Islet precursor cell (in vitro differentiated cells): ENCODE data around the gene PYGM.
"Not testable (repeated sequence)": the region's sequence is repeated elsewhere in the genome, so short reads cannot be mapped to it uniquely, and the experiment has no call there.

Experiments
- DNase-seq: peaks from one replicate; pipeline ENCODE4 v3.0.0-alpha.2; 2018

PYGM gene

DNA sequence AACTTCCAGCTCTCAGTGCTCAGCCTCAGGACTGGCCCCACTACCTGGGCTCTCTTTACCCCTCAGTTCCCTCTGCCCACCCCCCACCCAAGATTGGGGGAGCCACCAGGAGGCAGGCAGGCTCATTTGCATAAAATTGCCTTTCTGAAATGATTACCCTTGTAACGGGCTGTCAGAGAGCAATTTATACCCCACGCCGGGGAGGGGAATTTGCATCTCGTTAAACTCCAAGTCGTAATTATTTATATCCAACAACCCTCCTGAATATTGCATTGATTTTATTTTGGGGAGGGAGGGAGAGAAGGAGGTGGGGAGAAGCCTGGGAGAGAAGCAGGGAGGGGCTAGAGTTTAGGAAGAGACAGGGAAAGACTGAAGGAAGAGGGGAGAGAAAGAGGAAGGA is 45.1 kb downstream of the PYGM start:
- DNase-seq = no peak

DNA sequence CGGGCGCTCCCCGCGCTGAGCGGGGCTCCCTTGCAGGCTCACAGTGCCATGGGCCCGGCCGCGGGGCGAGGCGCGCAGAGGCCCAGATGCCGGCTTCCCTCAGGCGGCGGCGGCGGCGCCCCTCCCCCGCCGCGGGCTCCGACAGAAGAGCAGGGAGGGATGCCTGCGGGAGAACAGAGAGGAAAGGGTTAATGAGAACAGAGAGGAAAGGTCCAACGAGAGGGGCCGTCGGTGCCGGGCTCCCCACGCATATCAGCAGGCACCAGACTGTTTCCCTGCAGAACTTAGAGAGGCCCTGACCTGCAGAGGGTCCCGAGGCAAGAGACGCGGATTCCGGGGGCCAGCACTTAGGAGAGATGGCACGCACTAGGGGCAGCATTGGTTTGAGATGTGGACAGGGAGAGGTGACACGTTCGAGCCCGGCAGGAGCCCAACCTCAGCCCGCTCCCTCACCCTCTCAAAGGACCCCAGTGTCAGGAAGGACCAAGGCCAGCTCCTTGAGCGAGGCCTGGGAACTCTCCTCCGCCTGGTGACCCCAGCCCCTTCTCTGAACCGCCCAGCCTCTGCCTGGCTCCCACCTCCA is 45.9 kb downstream of the PYGM start:
- DNase-seq = peak; percentile 72

DNA sequence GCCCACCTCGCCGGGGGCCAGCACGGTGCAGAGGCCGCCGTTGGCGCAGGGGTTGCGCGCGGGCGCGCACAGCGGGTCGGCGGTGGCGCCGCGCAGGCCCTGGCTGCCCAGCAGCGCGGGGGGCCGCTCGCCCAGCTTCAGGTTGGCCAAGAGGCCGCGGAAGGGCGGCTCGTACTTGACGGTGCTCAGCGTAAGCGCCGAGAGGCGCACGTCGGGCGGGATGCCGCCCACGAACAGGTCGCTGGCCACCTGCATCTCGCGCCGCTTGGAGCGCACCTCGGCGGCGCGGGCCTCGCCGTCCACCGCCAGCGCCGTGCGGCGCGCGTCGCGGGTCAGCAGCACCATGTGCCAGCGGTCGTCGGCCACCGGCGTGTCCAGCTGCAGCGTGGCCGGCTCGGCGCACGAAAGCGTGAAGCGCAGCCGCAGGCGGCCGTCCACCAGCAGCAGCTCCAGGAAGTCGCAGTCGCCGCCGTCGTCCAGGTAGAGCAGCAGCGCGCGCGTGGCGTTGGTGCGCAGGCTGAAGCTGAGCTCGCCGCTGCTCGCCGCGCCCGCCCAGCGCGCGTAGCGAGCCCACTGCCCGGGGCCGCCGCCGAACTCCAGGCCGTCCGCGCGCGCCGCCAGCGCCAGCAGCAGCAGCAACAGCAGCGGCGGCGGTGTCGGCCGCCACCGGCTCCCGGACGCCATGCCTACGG is 46.6 kb downstream of the PYGM start:
- peak; percentile 72 for DNase-seq

DNA sequence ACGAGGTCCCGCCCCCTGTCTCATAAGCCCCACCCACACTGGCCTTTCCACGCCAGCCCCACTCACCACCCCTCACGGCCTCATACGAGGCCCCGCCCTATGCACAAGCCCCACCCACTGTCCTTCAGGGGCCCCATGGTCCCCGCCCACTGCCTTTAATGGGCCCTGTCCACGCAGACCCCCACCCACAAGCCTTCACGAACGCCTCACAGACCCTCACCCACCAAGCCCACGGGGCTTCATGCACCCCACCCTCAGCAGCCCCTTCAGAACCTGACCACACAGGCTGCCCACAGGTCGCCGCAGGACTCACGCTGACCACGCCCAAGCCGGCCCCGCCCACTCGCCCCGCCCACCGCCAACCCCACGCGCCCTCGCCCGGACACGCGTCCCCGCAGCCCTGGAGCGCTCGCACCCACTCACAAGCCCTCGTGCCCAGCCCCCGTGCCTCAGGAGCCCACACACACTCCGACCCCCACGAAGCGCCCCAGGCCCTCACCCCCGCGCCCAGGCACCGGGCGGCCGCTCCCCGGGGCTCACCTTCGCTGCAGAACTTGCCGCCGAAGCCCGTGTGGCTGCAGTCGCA is 47.3 kb downstream of the PYGM start:
- no peak for DNase-seq

- DNase-seq = no peak
Observed at GRCh38 chr11:64711956-64712362, 47.8 kb downstream of the PYGM start.

GRCh38 chr11:64711138-64711955 is 48.4 kb downstream of the PYGM start:
- DNase-seq = no peak

- DNase-seq = no peak
Observed at GRCh38 chr11:64710418-64711137, 49.2 kb downstream of the PYGM start.

- no peak for DNase-seq
Observed at GRCh38 chr11:64705501-64705900, 54.3 kb downstream of the PYGM start.

DNA sequence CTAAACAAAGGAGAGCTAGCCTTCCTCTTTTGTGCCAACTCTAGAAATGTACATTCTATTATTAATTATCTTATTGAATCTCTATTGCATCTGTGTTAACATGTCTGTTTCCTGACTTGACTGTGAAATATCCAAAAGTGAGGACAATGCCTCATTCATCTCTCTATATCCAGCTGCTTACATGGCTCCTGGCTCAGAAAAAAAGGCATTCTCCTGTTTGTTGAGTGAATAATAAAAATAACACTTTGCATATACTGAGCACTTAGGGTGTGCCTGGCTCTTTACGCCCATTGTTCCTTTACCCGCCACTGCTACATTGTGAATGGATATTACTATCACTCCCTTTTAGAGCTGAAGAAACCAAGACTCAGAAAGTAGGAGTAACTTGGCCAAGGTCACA is 56.7 kb downstream of the PYGM start:
- no peak for DNase-seq

DNA sequence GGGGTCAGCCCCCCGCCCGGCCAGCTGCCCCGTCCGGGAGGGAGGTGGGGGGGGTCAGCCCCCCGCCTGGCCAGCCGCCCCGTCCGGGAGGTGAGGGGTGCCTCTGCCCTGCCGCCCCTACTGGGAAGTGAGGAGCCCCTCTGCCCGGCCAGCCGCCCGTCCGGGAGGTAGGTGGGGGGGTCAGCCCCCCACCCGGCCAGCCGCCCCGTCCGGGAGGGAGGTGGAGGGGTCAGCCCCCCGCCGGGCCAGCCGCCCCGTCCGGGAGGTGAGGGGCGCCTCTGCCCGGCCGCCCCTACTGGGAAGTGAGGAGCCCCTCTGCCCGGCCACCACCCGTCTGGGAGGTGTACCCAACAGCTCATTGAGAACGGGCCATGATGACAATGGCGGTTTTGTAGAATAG is 57.8 kb downstream of the PYGM start:
- not testable (repeated sequence) for DNase-seq

DNA sequence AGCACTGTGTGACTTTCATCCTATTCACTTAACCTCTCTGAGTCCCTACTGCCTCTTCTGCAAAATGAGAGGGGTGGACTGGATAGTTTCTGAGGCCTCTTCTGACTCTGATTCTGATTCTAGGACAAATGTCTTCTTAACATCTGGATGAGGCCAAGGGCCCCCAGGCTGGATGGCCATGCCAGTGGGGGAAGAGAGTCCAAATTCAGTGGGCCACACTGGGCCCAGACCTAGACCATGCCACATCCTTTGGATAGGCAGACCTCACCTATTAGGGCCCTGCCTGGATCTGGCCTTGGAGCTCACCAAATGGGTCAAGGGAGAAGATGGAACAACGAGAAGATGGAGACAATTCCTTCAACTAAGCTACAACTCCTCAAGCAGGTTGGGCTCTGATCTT is 61.3 kb downstream of the PYGM start:
- DNase-seq = no peak

DNA sequence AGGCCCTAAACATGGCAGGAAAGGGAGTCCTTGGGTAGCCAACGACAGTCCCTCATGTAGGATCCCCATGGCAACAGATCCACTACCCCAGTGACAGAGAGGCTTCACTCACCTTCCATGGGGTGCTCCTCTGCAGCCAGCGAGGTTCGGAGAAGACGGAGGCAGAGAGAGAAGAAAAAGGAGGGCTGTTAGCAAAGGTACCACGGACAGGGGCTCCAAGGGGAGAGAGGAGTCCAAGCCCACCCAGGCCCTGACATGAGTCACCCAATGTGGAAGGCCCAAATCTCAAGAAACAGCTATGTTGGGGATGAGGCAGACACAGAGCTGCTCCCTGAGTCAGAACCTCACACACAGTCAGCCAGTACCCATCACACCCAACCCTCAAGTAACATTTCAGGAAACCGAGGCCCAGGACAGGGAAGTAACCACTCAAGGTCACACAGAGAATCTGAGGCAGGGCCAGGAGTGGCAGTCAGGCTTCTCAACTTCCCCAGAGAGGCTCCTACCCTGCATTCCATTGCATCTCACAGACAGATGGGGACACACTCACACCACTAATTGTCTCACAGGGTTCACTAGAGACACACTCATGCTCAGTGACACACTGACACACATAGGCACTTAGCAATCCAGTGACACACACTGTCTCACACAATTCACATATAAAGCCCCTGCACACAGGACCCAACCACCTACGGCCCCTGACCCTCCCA is 62.0 kb downstream of the PYGM start:
- DNase-seq = no peak
